Suprapubic skin (tissue), 3 donors: Measurements from ENCODE around the gene ANAPC10.

Experiments
- POLR2A ChIP-seq, 2 donors: fragments of 450-650 bp; IDR thresholded peaks; one replicate each; pipeline ENCODE4 v1.6.1; 2017; ENCODE audit warnings: antibody characterized with exemption in 2 of 2, mild to moderate bottlenecking in 2 of 2, moderate library complexity in 2 of 2
- TF ChIP-seq, protein P1 (sequence below), 2 donors: fragments of 200-600 bp in 1 of 2; fragments of 450-650 bp in 1 of 2; sonication (generic) in 1 of 2; IDR thresholded peaks; one replicate each; pipeline ENCODE4 v1.5.1; 2016 to 2019; ENCODE audit warnings: antibody characterized with exemption in 2 of 2, mild to moderate bottlenecking in 1 of 2, moderate library complexity in 1 of 2

GRCh38 chr4:145001635-145002034, 96.4 kb downstream of the ANAPC10 start:
- TF ChIP-seq, protein P1, sequence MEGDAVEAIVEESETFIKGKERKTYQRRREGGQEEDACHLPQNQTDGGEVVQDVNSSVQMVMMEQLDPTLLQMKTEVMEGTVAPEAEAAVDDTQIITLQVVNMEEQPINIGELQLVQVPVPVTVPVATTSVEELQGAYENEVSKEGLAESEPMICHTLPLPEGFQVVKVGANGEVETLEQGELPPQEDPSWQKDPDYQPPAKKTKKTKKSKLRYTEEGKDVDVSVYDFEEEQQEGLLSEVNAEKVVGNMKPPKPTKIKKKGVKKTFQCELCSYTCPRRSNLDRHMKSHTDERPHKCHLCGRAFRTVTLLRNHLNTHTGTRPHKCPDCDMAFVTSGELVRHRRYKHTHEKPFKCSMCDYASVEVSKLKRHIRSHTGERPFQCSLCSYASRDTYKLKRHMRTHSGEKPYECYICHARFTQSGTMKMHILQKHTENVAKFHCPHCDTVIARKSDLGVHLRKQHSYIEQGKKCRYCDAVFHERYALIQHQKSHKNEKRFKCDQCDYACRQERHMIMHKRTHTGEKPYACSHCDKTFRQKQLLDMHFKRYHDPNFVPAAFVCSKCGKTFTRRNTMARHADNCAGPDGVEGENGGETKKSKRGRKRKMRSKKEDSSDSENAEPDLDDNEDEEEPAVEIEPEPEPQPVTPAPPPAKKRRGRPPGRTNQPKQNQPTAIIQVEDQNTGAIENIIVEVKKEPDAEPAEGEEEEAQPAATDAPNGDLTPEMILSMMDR (IDR thresholded peaks at IDR 0.05) = no peak
- TF ChIP-seq POLR2A (IDR thresholded peaks at IDR 0.05) = no peak
